ENCODE results near the gene ZNF48. TPM values are rescaled to one million over a fixed set of nuclear protein-coding genes. Genes with fewer than 3 reads are reported as not detected.

ZNF48 gene
- total RNA-seq, 1 donor = 3.8 TPM

GRCh38 chr16:30446203-30446595 lies 51.0 kb downstream of the ZNF48 start:
- no peaks in the 10 kb centered on the region for H3K9me3 ChIP-seq (ENCODE audit: low read depth, low read length)
- peak overlapping the region; percentile 90 for H3K4me3 ChIP-seq (ENCODE audit: low read length)
- H3K27me3 ChIP-seq (ENCODE audit: insufficient read depth, low read length) = no peaks in the 10 kb centered on the region
- peaks cover 42% of the 10 kb centered on the region for H3K4me1 ChIP-seq (ENCODE audit: insufficient read depth, low read length)

- no peak overlapping the region for H3K4me3 ChIP-seq (ENCODE audit: low read length)
- H3K27me3 ChIP-seq (ENCODE audit: insufficient read depth, low read length) = no peaks in the 10 kb centered on the region
- H3K4me1 ChIP-seq (ENCODE audit: insufficient read depth, low read length) = peaks cover 47% of the 10 kb centered on the region
- no peaks in the 10 kb centered on the region for H3K9me3 ChIP-seq (ENCODE audit: low read depth, low read length)
Measured at GRCh38 chr16:30447512-30448226, 52.4 kb downstream of the ZNF48 start.

GRCh38 chr16:30449116-30449435 lies 53.9 kb downstream of the ZNF48 start:
- Histone ChIP-seq H3K9me3 (ENCODE audit: low read depth, low read length) (no peaks in the 10 kb centered on the region), H3K4me3 (ENCODE audit: low read length) (no peak overlapping the region), H3K27me3 (ENCODE audit: insufficient read depth, low read length) (no peaks in the 10 kb centered on the region), H3K4me1 (ENCODE audit: insufficient read depth, low read length) (peaks cover 49% of the 10 kb centered on the region)

Other genes with a start within 250 kb of the ZNF48 start
- gene CORO1A, start 211.8 kb upstream of the ZNF48 start, total RNA-seq = 361 TPM
- gene BOLA2B, start 201.8 kb upstream of the ZNF48 start, total RNA-seq = 35.4 TPM
- 22.5 TPM for gene SLX1A, start 201.5 kb upstream of the ZNF48 start, total RNA-seq
- 3.8 TPM for gene SULT1A3, start 196.2 kb upstream of the ZNF48 start, total RNA-seq
- 12.1 TPM for gene NPIPB13, start 146.9 kb upstream of the ZNF48 start, total RNA-seq
- gene CD2BP2, start 40.1 kb upstream of the ZNF48 start, total RNA-seq = 21.5 TPM
- 12.0 TPM for gene TBC1D10B, start 24.9 kb upstream of the ZNF48 start, total RNA-seq
- 2.1 TPM for gene MYL11, start 20.6 kb upstream of the ZNF48 start, total RNA-seq
- 38.7 TPM for gene SEPTIN1, start 12.9 kb upstream of the ZNF48 start, total RNA-seq
- 1.0 TPM for gene ZNF771, start 12.2 kb downstream of the ZNF48 start, total RNA-seq
- gene DCTPP1, start 34.6 kb downstream of the ZNF48 start, total RNA-seq = 4.1 TPM
- gene SEPHS2, start 50.5 kb downstream of the ZNF48 start, total RNA-seq = 11.4 TPM
- gene ITGAL, start 77.3 kb downstream of the ZNF48 start, total RNA-seq = 150 TPM
- gene ZNF768, start 131.1 kb downstream of the ZNF48 start, total RNA-seq = 5.7 TPM
- gene ZNF747, start 139.4 kb downstream of the ZNF48 start, total RNA-seq = 6.0 TPM
- 10.5 TPM for gene ZNF764, start 163.0 kb downstream of the ZNF48 start, total RNA-seq
- gene ZNF688, start 176.3 kb downstream of the ZNF48 start, total RNA-seq = 9.4 TPM
- 2.6 TPM for gene ZNF785, start 190.3 kb downstream of the ZNF48 start, total RNA-seq
- 14.9 TPM for gene ZNF689, start 215.0 kb downstream of the ZNF48 start, total RNA-seq

Data from mononuclear cell (primary cell).